CD4-positive, alpha-beta T cell (primary cell): ENCODE data around the gene HRG. TPM values are rescaled to one million over a fixed set of nuclear protein-coding genes. Genes with fewer than 3 reads are reported as not detected.

Experiments used
- ATAC-seq: fragments of 200-7000 bp; cut with Tn5 transposase; one replicate; pipeline ENCODE4 v1.10.0; 2022; ENCODE audit warnings: mild to moderate bottlenecking; ENCODE audit not compliant: poor library complexity
- CTCF ChIA-PET: fragments of 350-600 bp; sonication (Branson Sonifier 250); formaldehyde crosslinking; loops from one replicate; lab custom pipeline; 2021; ENCODE audit warnings: antibody characterized with exemption, inconsistent platforms; lab: Charles Lee
- POLR2A ChIA-PET: fragments of 350-600 bp; sonication (Branson Sonifier 250); formaldehyde crosslinking; loops from one replicate; lab custom pipeline; 2021; ENCODE audit warnings: antibody characterized with exemption, inconsistent platforms; lab: Charles Lee
- DNase-seq, 14 experiments: peaks; one replicate each; pipeline ENCODE4 v3.0.0-alpha.2; 2013 to 2020; ENCODE audit warnings: mixed read lengths in 2 of 14
- H3K27ac ChIP-seq, 2 donors: one replicate each; pipeline versions ENCODE4 v1.5.1 to v1.7.0; 2013; ENCODE audit warnings: low read length in 2 of 2, low read depth in 1 of 2, mild to moderate bottlenecking in 1 of 2
- H3K27me3 ChIP-seq, 2 experiments: 1 replicate in 1 of 2; 2 replicates in 1 of 2; pipeline versions ENCODE4 v1.6.1 to v1.7.0; 2013; ENCODE audit warnings: low read length in 2 of 2, control low read depth in 1 of 2, mild to moderate bottlenecking in 1 of 2, moderate library complexity in 1 of 2; ENCODE audit not compliant: insufficient read depth in 2 of 2, control insufficient read depth in 1 of 2
- H3K36me3 ChIP-seq: one replicate; pipeline ENCODE4 v1.6.1; 2013; ENCODE audit warnings: low read length, control low read depth; ENCODE audit not compliant: insufficient read depth
- H3K4me1 ChIP-seq: one replicate; pipeline ENCODE4 v1.6.1; 2013; ENCODE audit warnings: low read length, control low read depth; ENCODE audit not compliant: insufficient read depth
- H3K4me3 ChIP-seq: one replicate; pipeline ENCODE4 v1.5.1; 2013; ENCODE audit warnings: mild to moderate bottlenecking, low read length, moderate library complexity
- H3K9me3 ChIP-seq, 2 experiments: 1 replicate in 1 of 2; 2 replicates in 1 of 2; pipeline versions ENCODE4 v1.6.1 to v1.7.0; 2013; ENCODE audit warnings: low read length in 2 of 2, mild to moderate bottlenecking in 2 of 2, control low read depth in 1 of 2, moderate library complexity in 1 of 2; ENCODE audit not compliant: control insufficient read depth in 1 of 2, insufficient read depth in 1 of 2
- H3K27ac Mint-ChIP-seq: one replicate; pipeline ENCODE4 v1.8.0; 2020; ENCODE audit warnings: mixed read lengths
- H3K27me3 Mint-ChIP-seq: one replicate; pipeline ENCODE4 v1.8.0; 2021; ENCODE audit warnings: mixed read lengths
- H3K36me3 Mint-ChIP-seq: one replicate; pipeline ENCODE4 v1.8.0; 2021; ENCODE audit warnings: low read depth, mixed read lengths
- H3K4me1 Mint-ChIP-seq: one replicate; pipeline ENCODE4 v1.8.0; 2021; ENCODE audit warnings: low read depth, mixed read lengths
- H3K4me3 Mint-ChIP-seq: one replicate; pipeline ENCODE4 v1.8.0; 2020; ENCODE audit warnings: mild to moderate bottlenecking, mixed read lengths
- H3K9me3 Mint-ChIP-seq: one replicate; pipeline ENCODE4 v1.8.0; 2020; ENCODE audit warnings: mixed read lengths
- CTCF ChIP-seq: fragments of 200-600 bp; IDR thresholded peaks from one replicate; pipeline ENCODE4 v1.8.0; 2022; ENCODE audit warnings: antibody characterized with exemption, mild to moderate bottlenecking
- intact Hi-C, 2 experiments: fragments of 100-400 bp; cut with DNase I in 1 of 2; cut with micrococcal nuclease in 1 of 2; formaldehyde crosslinking; loops; one replicate each; pipeline versions ENCODE4 v1.15.1 to v1.9.0; 2023 to 2025; cut with DNase I, micrococcal nuclease
- polyA plus RNA-seq, 2 donors: library from polyadenylated mRNA; unstranded; fragments of 120-200 nt; gene quantifications; one replicate each; pipeline ENCODE4 v1.2.1, GENCODE V29; 2013
- total RNA-seq, 174 experiments: library from RNA in 2 of 174; stranded (reverse) in 2 of 174; gene quantifications; one replicate each; pipeline ENCODE4 v1.2.3 and lab custom pipeline; 2021 to 2026

Gene HRG
- total RNA-seq: not detected
- polyA plus RNA-seq (2013, experiment 1 of 2): not detected
- 0.01 TPM for polyA plus RNA-seq (2013, experiment 2 of 2)
- 0 to 0.14 (median 0) reads per million in 172 experiments for total RNA-seq (lab: John Stamatoyannopoulos, UW)

- intact Hi-C loops: no loop called here
- no peak within 1 kb of the TSS for H3K27ac ChIP-seq
- H3K4me1 ChIP-seq: no peaks in the 10 kb centered on the region
- POLR2A ChIA-PET: no interaction called here
- no peak for TF ChIP-seq CTCF
- no peak for ATAC-seq
- Mint-ChIP-seq H3K27me3 (peaks cover 7% of the 10 kb centered on the region), H3K9me3 (no peaks in the 10 kb centered on the region), H3K4me1 (no peaks in the 10 kb centered on the region), H3K4me3 (no peak within 1 kb of the TSS), H3K27ac (no peak within 1 kb of the TSS), H3K36me3 (no peaks in the 10 kb centered on the region)
- no peaks in the 10 kb centered on the region for H3K9me3 ChIP-seq
- DNase-seq: no peak
- no peaks in the 10 kb centered on the region for H3K36me3 ChIP-seq
- CTCF ChIA-PET: no interaction called here
- no peaks in the 10 kb centered on the region for H3K27me3 ChIP-seq
- H3K4me3 ChIP-seq: no peak within 1 kb of the TSS
Measured at GRCh38 chr3:186665625-186666188, at the start of gene HRG. TSS of gene HRG (plus strand) at chr3:186666014. CDS start at chr3:186666032, 18 bp downstream.

- Histone ChIP-seq H3K36me3 (no peaks in the 10 kb centered on the region), H3K27ac (no peak overlapping the region), H3K9me3 (peaks cover 0 to 5% of the 10 kb centered on the region in 2 experiments), H3K4me1 (peaks cover 19% of the 10 kb centered on the region), H3K27me3 (peaks cover 0 to 9% of the 10 kb centered on the region in 2 experiments), H3K4me3 (no peak overlapping the region)
- Mint-ChIP-seq H3K27ac (no peak overlapping the region), H3K4me3 (no peak overlapping the region), H3K9me3 (no peaks in the 10 kb centered on the region), H3K4me1 (peaks cover 19% of the 10 kb centered on the region), H3K27me3 (peaks cover 25% of the 10 kb centered on the region), H3K36me3 (no peaks in the 10 kb centered on the region)
- ATAC-seq (no peak), DNase-seq (no peak)
- POLR2A ChIA-PET: interaction anchor here (0.6 to 2.2 kb wide), 4 partner anchors 14 to 1030 kb away, joined by 3 to 23 read pairs (median 4); partner anchors contain the start of genes EIF4A2 and SENP2
- intact Hi-C loops: loop anchor here (2.0 to 5.0 kb wide), 4 partner anchors 49 to 633 kb away; partner anchors contain the start of genes CRYGS (in 1 of the 2) and TBCCD1 (in 1 of the 2)
- no peak for TF ChIP-seq CTCF
- CTCF ChIA-PET: interaction anchor here (1.2 to 4.7 kb wide), 13 partner anchors 29 to 689 kb away, joined by 3 to 49 read pairs (median 8); partner anchors contain the start of genes DNAJB11 and EIF4A2
Measured at GRCh38 chr3:186616299-186616617, 49.6 kb upstream of the HRG start.

GRCh38 chr3:186617036-186617946 lies 48.5 kb upstream of the HRG start:
- peak overlapping the region; percentile 46 for H3K4me3 Mint-ChIP-seq
- peaks cover 0 to 9% of the 10 kb centered on the region in 2 experiments for H3K27me3 ChIP-seq
- no peaks in the 10 kb centered on the region for H3K36me3 Mint-ChIP-seq
- intact Hi-C loops: loop anchor here (2.0 to 5.0 kb wide), 4 partner anchors 50 to 634 kb away; partner anchors contain the start of genes CRYGS (in 1 of the 2) and TBCCD1 (in 1 of the 2)
- CTCF ChIA-PET: interaction anchor here (0.6 to 4.7 kb wide), 37 partner anchors 9 to 986 kb away, joined by 3 to 49 read pairs (median 5); partner anchors contain the start of genes DNAJB11, EIF4A2 and TBCCD1
- DNase-seq (peak; percentile 72 to 95 (median 84)), ATAC-seq (peak; percentile 97)
- no peaks in the 10 kb centered on the region for H3K36me3 ChIP-seq
- peak overlapping the region; percentile 19 for H3K4me3 ChIP-seq
- TF ChIP-seq CTCF: peak; percentile 94
- peaks cover 30% of the 10 kb centered on the region for H3K27me3 Mint-ChIP-seq
- peak overlapping the region; percentile 30 for H3K27ac Mint-ChIP-seq
- peaks cover 19% of the 10 kb centered on the region for H3K4me1 ChIP-seq
- H3K9me3 ChIP-seq: peaks cover 0 to 5% of the 10 kb centered on the region in 2 experiments
- no peaks in the 10 kb centered on the region for H3K9me3 Mint-ChIP-seq
- no peak overlapping the region for H3K27ac ChIP-seq
- peaks cover 19% of the 10 kb centered on the region for H3K4me1 Mint-ChIP-seq
- POLR2A ChIA-PET: interaction anchor here (0.6 to 2.2 kb wide), 16 partner anchors 15 to 1031 kb away, joined by 3 to 23 read pairs (median 4); partner anchors contain the start of genes DNAJB11, EIF4A2, SENP2 and TBCCD1
